GM12875 (cell line): ENCODE data around the gene ZBTB16.

Source experiments
- H3K4me3 ChIP-seq: one replicate; pipeline ENCODE4 v1.5.1; 2011; ENCODE audit warnings: low read depth, low read length, control low read depth
- CTCF ChIP-seq: IDR thresholded peaks from 2 replicates; pipeline ENCODE4 v1.5.1; 2011; ENCODE audit warnings: low read depth, mild to moderate bottlenecking, control low read depth, inconsistent platforms, low read length, moderate library complexity, borderline replicate concordance; ENCODE audit not compliant: insufficient read depth

Gene ZBTB16

GRCh38 chr11:114088216-114088615, 28.7 kb downstream of the ZBTB16 start:
- TF ChIP-seq CTCF: no peak
- no peak overlapping the region for H3K4me3 ChIP-seq

GRCh38 chr11:114088836-114089235, 29.3 kb downstream of the ZBTB16 start:
- H3K4me3 ChIP-seq: no peak overlapping the region
- TF ChIP-seq CTCF: no peak

- H3K4me3 ChIP-seq: no peak overlapping the region
- no peak for TF ChIP-seq CTCF
Measured at GRCh38 chr11:114089748-114090147, 30.2 kb downstream of the ZBTB16 start.

GRCh38 chr11:114090225-114090910, 30.9 kb downstream of the ZBTB16 start:
- H3K4me3 ChIP-seq: no peak overlapping the region
- TF ChIP-seq CTCF: no peak

- no peak for TF ChIP-seq CTCF
Measured at GRCh38 chr11:114090976-114091375, 31.5 kb downstream of the ZBTB16 start.

GRCh38 chr11:114091516-114092397, 32.2 kb downstream of the ZBTB16 start:
- TF ChIP-seq CTCF: no peak
- H3K4me3 ChIP-seq: no peak overlapping the region

More at GRCh38 chr11:114090976-114091375, 31.5 kb downstream of the ZBTB16 start:
- H3K4me3 ChIP-seq: no peak overlapping the region
